Measurements from ENCODE around the gene SLC22A12.

Gene SLC22A12

DNA sequence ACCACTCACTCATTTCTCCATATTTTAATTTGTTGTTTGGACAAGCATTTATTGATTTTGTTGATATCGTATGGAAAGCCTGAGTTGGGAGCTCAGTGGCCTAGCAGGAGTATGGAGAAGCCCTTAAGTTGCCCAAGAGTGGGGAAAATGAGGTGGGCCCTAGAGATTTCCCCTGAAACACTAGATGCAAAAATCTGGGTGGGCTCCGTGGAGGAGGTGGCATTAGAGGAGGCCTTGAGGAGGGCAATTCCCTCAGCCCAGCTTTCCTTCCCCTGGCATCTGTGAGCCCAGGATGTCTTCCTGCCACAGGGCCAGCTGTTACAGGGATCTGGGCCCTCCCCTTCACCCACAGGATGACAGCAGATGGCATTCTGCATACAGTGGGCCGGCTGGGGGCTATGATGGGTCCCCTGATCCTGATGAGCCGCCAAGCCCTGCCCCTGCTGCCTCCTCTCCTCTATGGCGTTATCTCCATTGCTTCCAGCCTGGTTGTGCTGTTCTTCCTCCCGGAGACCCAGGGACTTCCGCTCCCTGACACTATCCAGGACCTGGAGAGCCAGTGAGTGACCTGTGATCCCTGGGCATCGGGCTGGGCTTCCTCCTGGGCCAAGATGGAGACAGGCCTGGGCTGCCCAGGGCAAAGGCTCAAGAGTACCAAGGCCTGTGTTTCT lies 21.6 kb upstream of the SLC22A12 start:
- H3K27me3 ChIP-seq (ENCODE audit: insufficient read depth, poor library complexity, severe bottlenecking): no peaks in the 10 kb centered on the region
- H3K36me3 ChIP-seq (ENCODE audit: low read depth): no peaks in the 10 kb centered on the region
- ATAC-seq (ENCODE audit: low read depth) (no peak), DNase-seq (ENCODE audit: low spot score) (peak; percentile 22)
- no peak overlapping the region for H3K27ac ChIP-seq (ENCODE audit: poor library complexity, severe bottlenecking)
- H3K4me3 ChIP-seq (ENCODE audit: severe bottlenecking): no peak overlapping the region
- TF ChIP-seq, protein P1, sequence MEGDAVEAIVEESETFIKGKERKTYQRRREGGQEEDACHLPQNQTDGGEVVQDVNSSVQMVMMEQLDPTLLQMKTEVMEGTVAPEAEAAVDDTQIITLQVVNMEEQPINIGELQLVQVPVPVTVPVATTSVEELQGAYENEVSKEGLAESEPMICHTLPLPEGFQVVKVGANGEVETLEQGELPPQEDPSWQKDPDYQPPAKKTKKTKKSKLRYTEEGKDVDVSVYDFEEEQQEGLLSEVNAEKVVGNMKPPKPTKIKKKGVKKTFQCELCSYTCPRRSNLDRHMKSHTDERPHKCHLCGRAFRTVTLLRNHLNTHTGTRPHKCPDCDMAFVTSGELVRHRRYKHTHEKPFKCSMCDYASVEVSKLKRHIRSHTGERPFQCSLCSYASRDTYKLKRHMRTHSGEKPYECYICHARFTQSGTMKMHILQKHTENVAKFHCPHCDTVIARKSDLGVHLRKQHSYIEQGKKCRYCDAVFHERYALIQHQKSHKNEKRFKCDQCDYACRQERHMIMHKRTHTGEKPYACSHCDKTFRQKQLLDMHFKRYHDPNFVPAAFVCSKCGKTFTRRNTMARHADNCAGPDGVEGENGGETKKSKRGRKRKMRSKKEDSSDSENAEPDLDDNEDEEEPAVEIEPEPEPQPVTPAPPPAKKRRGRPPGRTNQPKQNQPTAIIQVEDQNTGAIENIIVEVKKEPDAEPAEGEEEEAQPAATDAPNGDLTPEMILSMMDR (IDR thresholded peaks at IDR 0.05; ENCODE audit: poor library complexity, severe bottlenecking): no peak
- peaks cover 13% of the 10 kb centered on the region for H3K4me1 ChIP-seq (ENCODE audit: insufficient read depth, poor library complexity, severe bottlenecking)
- no peaks in the 10 kb centered on the region for H3K9me3 ChIP-seq (ENCODE audit: severe bottlenecking)

DNA sequence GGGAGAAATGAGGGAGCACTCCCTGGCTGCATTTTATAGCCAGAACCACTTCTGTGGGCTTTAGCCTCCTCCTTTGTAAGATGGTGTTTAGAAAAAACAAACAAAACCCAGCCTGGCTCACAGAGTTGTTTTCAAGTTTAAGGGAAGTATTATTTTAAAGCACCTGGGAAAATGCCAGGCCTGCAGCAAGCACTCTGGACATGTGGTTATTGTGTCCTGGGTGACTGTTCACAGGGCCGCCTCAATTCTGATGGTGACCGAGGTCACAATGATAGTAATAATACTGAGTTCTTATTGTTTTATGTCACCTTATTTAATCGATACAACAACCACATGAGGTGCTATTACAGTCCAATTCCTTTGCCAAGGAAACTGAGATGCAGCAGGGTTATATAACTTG lies 20.7 kb upstream of the SLC22A12 start:
- TF ChIP-seq, protein P1 (IDR thresholded peaks at IDR 0.05; ENCODE audit: poor library complexity, severe bottlenecking): no peak
- DNase-seq (ENCODE audit: low spot score): peak; percentile 6
- Histone ChIP-seq H3K4me1 (ENCODE audit: insufficient read depth, poor library complexity, severe bottlenecking) (peaks cover 13% of the 10 kb centered on the region), H3K27ac (ENCODE audit: poor library complexity, severe bottlenecking) (no peak overlapping the region), H3K27me3 (ENCODE audit: insufficient read depth, poor library complexity, severe bottlenecking) (no peaks in the 10 kb centered on the region), H3K4me3 (ENCODE audit: severe bottlenecking) (no peak overlapping the region), H3K36me3 (ENCODE audit: low read depth) (no peaks in the 10 kb centered on the region), H3K9me3 (ENCODE audit: severe bottlenecking) (no peaks in the 10 kb centered on the region)
- no peak for ATAC-seq (ENCODE audit: low read depth)

DNA sequence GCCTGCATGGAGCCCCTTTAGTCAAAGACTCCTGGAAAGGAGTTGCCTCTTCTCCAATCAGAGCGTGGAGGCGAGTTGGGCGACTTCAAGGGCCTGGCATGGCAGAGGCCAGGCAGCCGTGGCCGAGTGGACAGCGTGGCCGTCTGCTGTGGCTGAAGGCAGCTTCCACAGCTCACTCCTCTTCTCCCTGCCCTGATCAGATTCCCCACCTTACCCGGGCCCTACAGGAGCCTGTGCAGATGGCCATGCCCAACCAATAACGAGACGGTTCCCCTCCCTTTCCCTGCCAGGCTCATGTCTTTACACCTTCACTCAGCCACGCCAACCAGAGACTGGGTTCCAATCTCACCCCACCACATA lies 20.0 kb upstream of the SLC22A12 start:
- Histone ChIP-seq H3K27ac (ENCODE audit: poor library complexity, severe bottlenecking) (no peak overlapping the region), H3K4me1 (ENCODE audit: insufficient read depth, poor library complexity, severe bottlenecking) (peaks cover 12% of the 10 kb centered on the region), H3K9me3 (ENCODE audit: severe bottlenecking) (no peaks in the 10 kb centered on the region), H3K36me3 (ENCODE audit: low read depth) (no peaks in the 10 kb centered on the region), H3K4me3 (ENCODE audit: severe bottlenecking) (no peak overlapping the region), H3K27me3 (ENCODE audit: insufficient read depth, poor library complexity, severe bottlenecking) (no peaks in the 10 kb centered on the region)
- ATAC-seq (ENCODE audit: low read depth) (no peak), DNase-seq (ENCODE audit: low spot score) (peak; percentile 34)
- TF ChIP-seq, protein P1 (IDR thresholded peaks at IDR 0.05; ENCODE audit: poor library complexity, severe bottlenecking): no peak

DNA sequence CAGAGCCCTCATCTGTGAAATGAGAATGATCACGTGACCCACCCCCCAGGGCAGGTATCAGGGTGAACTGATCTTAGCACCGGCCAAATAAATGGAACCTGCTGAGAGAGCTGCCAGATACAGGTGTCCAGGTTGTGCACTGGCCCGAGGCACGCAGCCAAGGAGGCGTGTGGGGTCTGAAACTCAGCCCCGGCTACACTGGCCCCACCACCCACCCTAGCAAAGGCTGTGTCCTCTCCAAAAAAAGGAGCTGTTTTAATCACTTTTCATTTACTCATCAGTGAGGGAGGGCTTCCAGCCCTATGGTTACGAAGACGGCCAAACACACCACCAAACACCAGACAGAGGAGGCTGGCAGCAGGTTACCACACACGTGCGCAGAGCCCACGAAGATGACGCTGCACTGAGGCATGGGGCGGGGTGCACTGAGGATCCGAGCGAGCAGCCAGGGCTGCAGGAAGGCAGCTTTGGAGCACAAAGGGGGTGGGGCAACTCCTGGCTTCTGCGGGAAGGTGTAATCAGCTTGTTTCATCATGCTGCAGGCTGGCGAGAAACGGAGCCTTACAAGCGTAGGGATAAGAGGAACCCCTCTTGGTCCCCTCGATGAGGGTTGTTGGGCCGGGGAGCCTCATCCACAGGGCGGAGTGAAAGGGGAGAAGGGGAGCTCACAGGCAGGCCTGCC lies 19.5 kb upstream of the SLC22A12 start:
- DNase-seq (ENCODE audit: low spot score) (peak; percentile 91), ATAC-seq (ENCODE audit: low read depth) (peak; percentile 98)
- Histone ChIP-seq H3K9me3 (ENCODE audit: severe bottlenecking) (no peaks in the 10 kb centered on the region), H3K36me3 (ENCODE audit: low read depth) (no peaks in the 10 kb centered on the region), H3K4me3 (ENCODE audit: severe bottlenecking) (no peak overlapping the region), H3K4me1 (ENCODE audit: insufficient read depth, poor library complexity, severe bottlenecking) (peaks cover 10% of the 10 kb centered on the region), H3K27ac (ENCODE audit: poor library complexity, severe bottlenecking) (no peak overlapping the region), H3K27me3 (ENCODE audit: insufficient read depth, poor library complexity, severe bottlenecking) (no peaks in the 10 kb centered on the region)
- TF ChIP-seq, protein P1 (IDR thresholded peaks at IDR 0.05; ENCODE audit: poor library complexity, severe bottlenecking): no peak

DNA sequence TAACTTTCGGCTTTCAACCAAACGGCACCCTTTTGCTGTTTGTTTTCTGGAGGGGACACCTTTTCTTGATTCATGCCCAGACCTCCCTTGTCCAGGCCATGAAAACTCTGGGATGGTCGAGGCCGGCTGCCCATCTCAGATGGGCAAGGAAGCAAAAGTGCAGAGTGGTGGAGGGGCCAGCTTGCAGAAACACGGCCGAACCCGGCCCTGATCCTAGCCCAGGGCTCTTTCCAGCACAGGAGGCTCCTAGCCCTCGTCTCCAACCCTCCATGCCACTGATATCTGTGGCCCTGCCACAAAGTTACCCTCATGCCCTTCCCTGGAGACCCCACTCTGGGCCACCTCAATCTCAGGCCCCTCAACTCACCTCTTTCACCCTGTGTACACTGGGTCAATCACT lies 18.9 kb upstream of the SLC22A12 start:
- H3K4me3 ChIP-seq (ENCODE audit: severe bottlenecking): no peak overlapping the region
- H3K4me1 ChIP-seq (ENCODE audit: insufficient read depth, poor library complexity, severe bottlenecking): peaks cover 10% of the 10 kb centered on the region
- DNase-seq (ENCODE audit: low spot score) (peak; percentile 39), ATAC-seq (ENCODE audit: low read depth) (no peak)
- no peaks in the 10 kb centered on the region for H3K27me3 ChIP-seq (ENCODE audit: insufficient read depth, poor library complexity, severe bottlenecking)
- H3K9me3 ChIP-seq (ENCODE audit: severe bottlenecking): no peaks in the 10 kb centered on the region
- TF ChIP-seq, protein P1 (IDR thresholded peaks at IDR 0.05; ENCODE audit: poor library complexity, severe bottlenecking): no peak
- H3K36me3 ChIP-seq (ENCODE audit: low read depth): no peaks in the 10 kb centered on the region
- no peak overlapping the region for H3K27ac ChIP-seq (ENCODE audit: poor library complexity, severe bottlenecking)
